Nephron progenitor cell (in vitro differentiated cells): ENCODE results near the gene GNB1L.

ENCODE experiments used
- DNase-seq: peaks from one replicate; pipeline ENCODE4 v3.0.0; 2021
- H3K27ac Mint-ChIP-seq: 2 replicates; pipeline ENCODE4 v1.8.0; 2021; ENCODE audit warnings: mild to moderate bottlenecking, moderate library complexity, mixed read lengths
- H3K27me3 Mint-ChIP-seq: 2 replicates; pipeline ENCODE4 v1.8.0; 2021; ENCODE audit warnings: mild to moderate bottlenecking, low read depth, mixed read lengths; ENCODE audit not compliant: poor library complexity
- H3K36me3 Mint-ChIP-seq: 2 replicates; pipeline ENCODE4 v1.8.0; 2021; ENCODE audit warnings: low read depth, mixed read lengths
- H3K4me1 Mint-ChIP-seq: 2 replicates; pipeline ENCODE4 v1.8.0; 2021; ENCODE audit warnings: mixed read lengths
- H3K4me3 Mint-ChIP-seq: 2 replicates; pipeline ENCODE4 v1.8.0; 2021; ENCODE audit warnings: mild to moderate bottlenecking, moderate library complexity, mixed read lengths
- H3K9me3 Mint-ChIP-seq: 2 replicates; pipeline ENCODE4 v1.8.0; 2021; ENCODE audit warnings: mild to moderate bottlenecking, moderate library complexity, mixed read lengths
- CTCF ChIP-seq: fragments of 200-600 bp; sonication (generic); IDR thresholded peaks from 2 replicates; pipeline ENCODE4 v1.5.0; 2021; ENCODE audit warnings: antibody characterized with exemption

Gene GNB1L

GRCh38 chr22:19812910-19813309 is 41.8 kb downstream of the GNB1L start:
- no peaks in the 10 kb centered on the region for H3K9me3 Mint-ChIP-seq
- H3K4me1 Mint-ChIP-seq, result peaks cover 10% of the 10 kb centered on the region
- DNase-seq, result no peak
- H3K36me3 Mint-ChIP-seq, result peaks cover 5% of the 10 kb centered on the region
- H3K27ac Mint-ChIP-seq, result no peak overlapping the region
- no peak overlapping the region for H3K4me3 Mint-ChIP-seq
- peaks cover 32% of the 10 kb centered on the region for H3K27me3 Mint-ChIP-seq
- TF ChIP-seq CTCF, result no peak

DNA sequence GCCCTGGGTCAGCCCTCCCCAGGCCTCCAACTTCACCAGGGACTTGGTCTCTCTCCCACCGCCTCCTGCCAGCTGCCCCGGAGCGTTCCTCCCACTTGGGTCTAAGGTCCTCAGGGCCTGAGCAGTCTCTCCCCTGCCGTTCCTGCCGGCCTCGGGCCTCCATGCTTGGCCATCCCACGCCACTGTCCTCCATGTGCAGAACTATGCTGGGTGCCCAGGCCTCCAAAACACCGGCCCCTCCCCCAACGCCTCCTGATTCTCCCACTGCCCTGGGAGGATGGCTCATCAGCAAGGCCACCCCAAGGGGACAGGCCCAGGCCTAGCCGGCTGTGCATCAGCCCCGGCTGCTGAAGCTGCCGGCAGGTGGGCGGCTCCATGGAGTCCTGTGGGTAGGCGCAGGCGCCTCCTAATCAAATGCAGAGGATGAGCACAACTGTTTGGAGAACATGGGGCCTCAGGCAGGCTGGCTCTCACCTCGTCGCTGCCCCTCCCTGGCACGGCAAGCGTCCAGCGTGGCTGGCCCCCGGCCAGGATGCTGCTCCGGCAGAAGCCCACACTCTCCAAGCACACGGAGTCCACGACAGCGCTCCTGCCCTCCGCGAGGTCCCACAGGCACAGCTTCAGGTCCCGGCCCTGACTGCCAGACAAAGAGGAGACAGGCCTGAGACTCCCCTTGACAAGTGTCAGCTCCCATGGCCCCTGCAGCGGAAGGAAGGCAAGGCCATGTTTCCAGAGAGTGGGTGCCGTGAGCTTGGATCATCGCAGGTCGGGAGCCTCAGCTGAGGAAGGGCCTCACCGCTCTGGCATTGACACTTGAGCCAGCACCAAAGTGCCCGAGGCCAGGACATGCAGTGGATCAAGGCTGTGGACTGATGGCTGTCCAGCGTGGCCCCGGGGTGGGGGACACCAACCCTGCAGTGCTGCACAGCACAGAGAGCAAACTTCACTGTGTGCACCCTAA is 42.6 kb downstream of the GNB1L start:
- Mint-ChIP-seq H3K4me1 (peaks cover 10% of the 10 kb centered on the region), H3K27me3 (peaks cover 28% of the 10 kb centered on the region), H3K36me3 (peaks cover 5% of the 10 kb centered on the region), H3K9me3 (no peaks in the 10 kb centered on the region), H3K4me3 (no peak overlapping the region), H3K27ac (no peak overlapping the region)
- no peak for TF ChIP-seq CTCF
- DNase-seq, result no peak

DNA sequence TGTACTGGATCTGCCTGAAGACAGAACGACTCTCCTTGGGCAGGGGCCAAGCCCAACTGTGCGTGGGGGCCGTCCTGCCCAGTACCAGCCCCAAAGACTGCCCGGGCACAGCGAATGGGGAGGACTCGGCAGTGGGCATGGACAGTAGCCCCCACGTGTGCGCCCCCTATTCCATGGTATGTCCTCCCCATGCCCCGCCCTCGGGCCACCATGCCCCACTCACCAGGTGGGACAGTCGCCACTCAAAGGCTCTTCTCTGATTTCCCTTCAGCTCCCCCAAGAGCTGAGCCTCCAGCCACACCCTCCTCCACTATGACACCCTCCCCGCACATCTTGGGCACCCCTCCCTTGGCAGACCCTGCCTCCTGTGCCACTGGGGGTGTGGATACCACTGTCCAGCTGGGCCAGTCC is 43.5 kb downstream of the GNB1L start:
- H3K9me3 Mint-ChIP-seq, result no peaks in the 10 kb centered on the region
- peaks cover 10% of the 10 kb centered on the region for H3K4me1 Mint-ChIP-seq
- peaks cover 5% of the 10 kb centered on the region for H3K36me3 Mint-ChIP-seq
- H3K4me3 Mint-ChIP-seq, result no peak overlapping the region
- no peak for DNase-seq
- peaks cover 24% of the 10 kb centered on the region for H3K27me3 Mint-ChIP-seq
- TF ChIP-seq CTCF, result no peak
- H3K27ac Mint-ChIP-seq, result no peak overlapping the region

DNA sequence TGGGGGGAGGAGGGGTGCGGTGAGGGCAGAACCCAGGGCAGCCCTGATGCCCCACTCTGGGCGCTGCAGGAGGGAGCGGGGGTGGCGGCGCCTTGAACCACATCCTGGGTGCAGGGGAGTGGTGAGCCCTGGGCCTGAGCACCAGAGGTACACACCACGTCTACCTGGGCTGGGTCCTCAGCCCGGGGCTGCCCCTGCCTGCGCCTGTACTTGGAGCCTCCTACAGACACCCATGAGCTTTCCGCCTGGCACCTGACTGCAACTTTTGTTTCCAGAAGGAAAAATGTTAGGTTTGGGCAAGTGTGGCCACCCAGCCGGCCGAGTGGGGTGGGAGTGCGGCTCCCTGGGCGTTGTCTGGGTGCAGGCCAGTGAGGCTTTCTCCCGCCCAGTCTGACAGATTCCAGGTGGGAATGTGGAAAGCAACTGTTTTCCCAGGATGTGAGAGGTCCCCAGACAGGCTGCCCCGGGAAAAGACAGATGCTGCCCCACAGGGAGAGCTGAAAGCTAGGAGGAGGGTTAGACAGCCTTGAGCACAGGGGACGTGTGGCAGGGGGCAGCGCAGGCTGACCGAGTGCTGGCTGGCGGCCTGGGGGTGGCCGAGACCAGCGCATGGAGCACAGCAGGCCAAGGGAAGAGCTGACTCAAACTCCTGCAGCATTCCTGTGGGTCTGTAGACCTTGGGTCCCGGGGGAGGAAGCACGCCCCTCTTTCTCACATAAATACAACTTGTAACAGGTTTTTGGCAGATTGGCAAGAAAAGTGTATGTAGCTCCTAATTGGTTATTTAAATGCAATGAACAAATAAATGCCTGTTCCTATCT is 44.1 kb downstream of the GNB1L start:
- Mint-ChIP-seq H3K36me3 (peaks cover 5% of the 10 kb centered on the region), H3K4me1 (peaks cover 6% of the 10 kb centered on the region), H3K27me3 (peaks cover 27% of the 10 kb centered on the region), H3K27ac (no peak overlapping the region), H3K4me3 (no peak overlapping the region), H3K9me3 (no peaks in the 10 kb centered on the region)
- no peak for TF ChIP-seq CTCF
- no peak for DNase-seq

DNA sequence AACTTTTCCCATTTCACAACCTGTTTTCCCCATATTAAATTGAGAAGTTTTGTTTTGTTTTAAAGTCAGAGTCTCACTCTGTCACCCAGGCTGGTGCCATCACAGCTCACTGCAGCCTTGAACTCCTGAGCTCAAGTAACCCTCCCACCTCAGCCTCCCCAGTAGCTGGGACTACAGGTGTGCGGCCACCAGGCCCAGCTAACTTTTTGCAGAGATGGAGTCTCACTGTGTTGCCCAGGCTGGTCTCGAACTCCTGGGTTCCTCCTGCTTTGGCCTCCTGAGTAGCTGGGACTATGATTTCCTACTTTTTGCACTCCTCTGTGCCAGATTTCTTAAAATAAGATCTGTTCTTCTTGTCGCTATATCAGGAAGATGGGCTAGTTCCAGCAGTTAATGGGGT is 44.9 kb downstream of the GNB1L start:
- DNase-seq, result no peak
- Mint-ChIP-seq H3K27ac (no peak overlapping the region), H3K4me3 (no peak overlapping the region), H3K4me1 (peaks cover 6% of the 10 kb centered on the region), H3K36me3 (peaks cover 5% of the 10 kb centered on the region), H3K9me3 (no peaks in the 10 kb centered on the region), H3K27me3 (peaks cover 27% of the 10 kb centered on the region)
- no peak for TF ChIP-seq CTCF
